ENCODE data around the gene CD209.

DNA sequence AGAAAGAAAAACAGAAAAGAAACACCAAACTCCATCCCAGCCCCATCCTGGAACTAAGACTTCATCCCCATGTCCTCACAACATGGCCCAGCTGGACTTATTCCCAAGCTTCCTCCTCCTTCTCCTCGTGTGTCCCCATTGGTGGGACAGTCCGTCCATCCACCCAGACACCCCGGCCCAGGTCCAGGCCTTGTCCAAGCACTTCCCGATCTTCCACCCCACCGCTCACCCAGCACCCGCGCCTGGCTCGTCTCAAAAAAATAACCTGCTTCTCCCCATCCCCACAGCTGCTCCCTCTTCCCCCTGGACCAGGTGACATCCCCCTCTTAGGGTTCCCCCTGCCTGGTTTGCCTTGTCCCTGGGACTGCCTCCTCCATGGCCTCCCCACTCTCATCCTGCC is 44.0 kb downstream of the CD209 start:
- TF ChIP-seq, protein P1, sequence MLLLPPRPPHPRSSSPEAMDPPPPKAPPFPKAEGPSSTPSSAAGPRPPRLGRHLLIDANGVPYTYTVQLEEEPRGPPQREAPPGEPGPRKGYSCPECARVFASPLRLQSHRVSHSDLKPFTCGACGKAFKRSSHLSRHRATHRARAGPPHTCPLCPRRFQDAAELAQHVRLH (tag by site-specific recombination; IDR thresholded peaks at IDR 0.05): no peak
- no peak for TF ChIP-seq ZFP69B (tag by site-specific recombination; IDR thresholded peaks at IDR 0.05)

Measured in HEK293 (cell line).